Astrocyte of the cerebellum (primary cell): ENCODE results near the gene AFDN.

Experiments
- DNase-seq: peaks from one replicate; pipeline ENCODE4 v3.0.0-alpha.2; 2011; ENCODE audit warnings: low read depth
- H3K4me3 ChIP-seq: 2 replicates; pipeline ENCODE4 v1.5.1; 2011; ENCODE audit warnings: mild to moderate bottlenecking, low read depth, low read length, moderate library complexity
- CTCF ChIP-seq: IDR thresholded peaks from 2 replicates; pipeline ENCODE4 v1.5.1; 2012; ENCODE audit warnings: low read length, low read depth, moderate library complexity, mild to moderate bottlenecking; ENCODE audit errors: missing control alignments
- in situ Hi-C: cut with HindIII; loops from 2 replicates; pipeline ENCODE4 v1.10.0; 2017; ENCODE audit warnings: low sequenced_read_pairs

AFDN gene

GRCh38 chr6:167795874-167796191, 30.9 kb upstream of the AFDN start:
- in situ Hi-C loops = no loop called here
- TF ChIP-seq CTCF = no peak
- no peak overlapping the region for H3K4me3 ChIP-seq
- no peak for DNase-seq

- H3K4me3 ChIP-seq = no peak overlapping the region
- in situ Hi-C loops = no loop called here
- no peak for DNase-seq
- no peak for TF ChIP-seq CTCF
Measured at GRCh38 chr6:167796192-167796981, 30.3 kb upstream of the AFDN start.

GRCh38 chr6:167797011-167797471, 29.7 kb upstream of the AFDN start:
- no peak for TF ChIP-seq CTCF
- H3K4me3 ChIP-seq = no peak overlapping the region
- no peak for DNase-seq
- in situ Hi-C loops = no loop called here

- TF ChIP-seq CTCF = no peak
- in situ Hi-C loops = no loop called here
- no peak for DNase-seq
Measured at GRCh38 chr6:167797476-167798265, 29.0 kb upstream of the AFDN start.

GRCh38 chr6:167798453-167798852, 28.3 kb upstream of the AFDN start:
- no peak overlapping the region for H3K4me3 ChIP-seq
- no peak for DNase-seq
- in situ Hi-C loops = no loop called here
- no peak for TF ChIP-seq CTCF

More at GRCh38 chr6:167797476-167798265, 29.0 kb upstream of the AFDN start:
- no peak overlapping the region for H3K4me3 ChIP-seq

- in situ Hi-C loops = no loop called here
- TF ChIP-seq CTCF = no peak
- H3K4me3 ChIP-seq = no peak overlapping the region
- DNase-seq = no peak
Measured at GRCh38 chr6:167799033-167799821, 27.5 kb upstream of the AFDN start.
